Activated CD4-positive, alpha-beta T cell treated with anti-CD3 and anti-CD28 coated beads for 36 hours (primary cell): ENCODE measurements around the gene STAT4. TPM values are rescaled to one million over a fixed set of nuclear protein-coding genes. Genes with fewer than 3 reads are reported as not detected.
A peak's percentile ranks its signal among the peaks of the same experiment; 100 is the strongest.
"Not testable (repeated sequence)": the region's sequence is repeated elsewhere in the genome, so short reads cannot be mapped to it uniquely, and the experiment has no call there.

Source experiments
- ATAC-seq: fragments of 200-7000 bp; cut with Tn5 transposase; one replicate; pipeline ENCODE4 v1.10.0; 2021; ENCODE audit warnings: mild to moderate bottlenecking, moderate library complexity
- CTCF ChIA-PET: fragments of 350-600 bp; sonication (Branson Sonifier 250); formaldehyde crosslinking; loops from one replicate; lab custom pipeline; 2021; ENCODE audit warnings: antibody characterized with exemption; lab: Charles Lee
- POLR2A ChIA-PET: fragments of 350-600 bp; sonication (Branson Sonifier 250); formaldehyde crosslinking; loops from one replicate; lab custom pipeline; 2021; ENCODE audit warnings: antibody characterized with exemption, inconsistent platforms; lab: Charles Lee
- DNase-seq: peaks from one replicate; pipeline ENCODE4 v3.0.0-alpha.2; 2020
- H3K27ac Mint-ChIP-seq: one replicate; pipeline ENCODE4 v1.8.0; 2021; ENCODE audit warnings: mixed read lengths
- H3K27me3 Mint-ChIP-seq: one replicate; pipeline ENCODE4 v1.8.0; 2021; ENCODE audit warnings: mixed read lengths
- H3K36me3 Mint-ChIP-seq: one replicate; pipeline ENCODE4 v1.8.0; 2021; ENCODE audit warnings: low read depth, mixed read lengths
- H3K4me1 Mint-ChIP-seq: one replicate; pipeline ENCODE4 v1.8.0; 2021; ENCODE audit warnings: mixed read lengths
- H3K4me3 Mint-ChIP-seq: one replicate; pipeline ENCODE4 v1.8.0; 2021; ENCODE audit warnings: mild to moderate bottlenecking, moderate library complexity, mixed read lengths
- H3K9me3 Mint-ChIP-seq: one replicate; pipeline ENCODE4 v1.8.0; 2021; ENCODE audit warnings: low read depth, mixed read lengths
- intact Hi-C, 2 experiments: fragments of 100-400 bp; cut with DNase I in 1 of 2; cut with micrococcal nuclease in 1 of 2; formaldehyde crosslinking; loops; one replicate each; pipeline versions ENCODE4 v1.14.2 to v1.15.1; 2022 to 2024; cut with DNase I, micrococcal nuclease
- total RNA-seq, 2 experiments: library from RNA; stranded (reverse); gene quantifications; one replicate each; pipeline ENCODE4 v1.2.3, GENCODE V29; 2021

STAT4 gene
- total RNA-seq, 2 experiments from 2014 or later: 48.8 to 59.5 TPM

DNA sequence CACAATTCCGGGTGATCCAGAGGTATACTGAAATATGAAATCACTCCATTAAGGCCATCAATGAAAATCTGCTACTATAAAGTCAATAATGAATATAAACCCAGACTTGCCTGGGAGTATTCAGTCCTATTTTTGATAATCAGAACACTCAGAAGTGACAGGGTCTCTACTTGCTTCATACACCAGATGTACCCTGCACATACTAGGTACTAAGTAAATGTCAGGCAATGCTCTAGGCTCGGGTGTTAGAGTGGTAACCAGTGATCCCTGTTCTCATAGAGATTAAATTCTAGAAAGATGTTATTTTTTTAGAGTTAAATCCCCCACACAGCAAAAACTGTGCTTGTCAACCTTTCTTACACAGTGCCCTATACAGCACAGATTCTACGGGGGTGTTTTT is 149.2 kb downstream of the STAT4 start:
- CTCF ChIA-PET: interaction anchor here (1.6 kb wide), 1 partner anchor 12 kb away, joined by 4 read pairs; no protein-coding TSS in a partner anchor
- Mint-ChIP-seq H3K4me1 (peaks cover 58% of the 10 kb centered on the region), H3K9me3 (peaks cover 24% of the 10 kb centered on the region), H3K4me3 (no peak overlapping the region), H3K36me3 (peaks cover 97% of the 10 kb centered on the region), H3K27me3 (no peaks in the 10 kb centered on the region), H3K27ac (peak overlapping the region; percentile 68)
- intact Hi-C loops: loop anchor here in 1 of 2 experiments (2.0 to 5.0 kb wide), 3 partner anchors 27 to 104 kb away; no protein-coding TSS in a partner anchor
- DNase-seq: no peak
- ATAC-seq: no peak
- POLR2A ChIA-PET: interaction anchor here (1.2 kb wide), 1 partner anchor 13 kb away, joined by 4 read pairs; no protein-coding TSS in a partner anchor

DNA sequence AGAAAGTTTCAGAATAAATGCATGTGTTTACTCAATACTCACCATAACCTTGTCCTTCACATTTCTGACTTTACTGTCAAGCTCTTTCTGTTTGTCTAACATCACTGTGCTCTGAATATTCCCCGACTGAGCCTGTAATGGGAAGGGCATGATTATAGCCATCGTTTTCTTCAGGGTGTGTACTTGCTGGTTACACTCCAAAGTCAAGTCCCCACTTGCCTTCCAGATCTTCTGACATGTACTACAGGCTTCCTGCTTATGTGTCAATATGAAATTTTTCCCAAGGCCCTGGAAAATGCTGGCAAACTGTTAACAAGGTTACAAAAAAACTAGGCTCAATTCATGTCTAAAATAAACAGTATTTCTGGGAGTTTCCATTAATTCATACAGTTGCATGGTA is 149.8 kb downstream of the STAT4 start:
- peaks cover 56% of the 10 kb centered on the region for H3K4me1 Mint-ChIP-seq
- intact Hi-C loops: loop anchor here in 1 of 2 experiments (2.0 to 5.0 kb wide), 3 partner anchors 26 to 104 kb away; no protein-coding TSS in a partner anchor
- ChIA-PET POLR2A (no interaction called here), CTCF (no interaction called here)
- ATAC-seq (no peak), DNase-seq (no peak)
- H3K9me3 Mint-ChIP-seq: peaks cover 24% of the 10 kb centered on the region
- H3K4me3 Mint-ChIP-seq: no peak overlapping the region
- peak overlapping the region; percentile 56 for H3K27ac Mint-ChIP-seq
- peaks cover 97% of the 10 kb centered on the region for H3K36me3 Mint-ChIP-seq
- H3K27me3 Mint-ChIP-seq: no peaks in the 10 kb centered on the region

DNA sequence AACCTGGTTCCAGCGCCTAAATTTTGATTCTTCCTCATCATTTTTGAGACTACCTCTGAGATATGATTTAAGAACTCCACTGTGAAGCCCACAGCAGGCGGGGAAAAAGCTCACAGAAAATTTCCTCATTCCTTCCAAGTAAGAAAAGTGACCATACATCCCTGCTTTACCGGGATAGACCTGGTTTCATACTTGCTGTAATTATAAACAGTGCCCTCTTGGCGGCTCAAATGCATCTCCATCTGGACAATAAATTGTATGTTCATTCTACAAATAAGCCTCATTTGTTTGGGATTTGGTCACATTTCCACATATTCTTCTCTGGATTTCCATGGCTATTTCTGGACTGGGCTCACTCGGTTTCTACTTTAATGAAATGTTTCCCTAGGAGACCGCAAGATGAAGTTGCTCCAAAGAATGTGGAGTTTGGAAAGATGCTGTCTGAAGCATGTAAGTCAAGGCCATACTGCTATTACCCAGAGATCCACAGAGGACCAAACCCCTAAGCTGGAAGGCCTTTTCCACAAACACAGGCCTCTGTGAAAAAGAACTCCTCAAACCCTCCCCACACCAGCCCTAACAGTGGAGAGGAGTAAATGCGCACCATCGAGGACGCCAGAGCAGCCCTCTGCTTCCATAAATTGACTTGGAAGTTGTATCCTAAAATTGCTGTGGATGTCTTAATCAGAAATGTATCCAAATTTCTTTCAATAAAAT is 150.7 kb downstream of the STAT4 start:
- Mint-ChIP-seq H3K4me1 (peaks cover 61% of the 10 kb centered on the region), H3K27me3 (no peaks in the 10 kb centered on the region), H3K4me3 (no peak overlapping the region), H3K9me3 (peaks cover 31% of the 10 kb centered on the region), H3K27ac (no peak overlapping the region), H3K36me3 (peaks cover 97% of the 10 kb centered on the region)
- intact Hi-C loops: loop anchor here (2.0 to 5.0 kb wide), 4 partner anchors 25 to 103 kb away; no protein-coding TSS in a partner anchor
- DNase-seq: no peak
- CTCF ChIA-PET: interaction anchor here (0.9 kb wide), 1 partner anchor 15 kb away, joined by 3 read pairs; no protein-coding TSS in a partner anchor
- no peak for ATAC-seq
- POLR2A ChIA-PET: no interaction called here

DNA sequence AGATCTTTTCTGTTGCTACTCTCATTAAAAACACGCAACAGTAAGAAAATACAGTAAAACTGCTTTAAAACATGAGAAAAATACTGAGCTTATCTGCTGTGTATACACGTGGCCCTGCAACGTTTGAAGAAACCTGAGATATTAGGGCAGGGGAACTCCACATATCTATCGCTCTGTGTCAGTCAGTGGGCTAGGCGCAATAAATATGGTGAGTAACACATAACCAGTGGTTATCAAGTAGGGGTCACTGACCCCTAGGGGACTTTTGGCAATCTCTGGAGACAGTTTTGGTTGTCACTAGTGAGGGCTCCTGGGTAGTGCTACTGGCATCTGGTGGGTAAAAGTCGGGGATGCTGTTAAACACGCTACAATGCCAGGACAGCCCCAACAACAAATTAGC is 151.7 kb downstream of the STAT4 start:
- intact Hi-C loops: loop anchor here in 1 of 2 experiments (5.0 kb wide), 1 partner anchor 33 kb away; no protein-coding TSS in a partner anchor
- peaks cover 96% of the 10 kb centered on the region for H3K36me3 Mint-ChIP-seq
- no peak for DNase-seq
- H3K9me3 Mint-ChIP-seq: peaks cover 26% of the 10 kb centered on the region
- ATAC-seq: no peak
- peak overlapping the region; percentile 64 for H3K27ac Mint-ChIP-seq
- H3K27me3 Mint-ChIP-seq: no peaks in the 10 kb centered on the region
- ChIA-PET POLR2A (no interaction called here), CTCF (interaction anchor here (0.6 kb wide), 1 partner anchor 190 kb away, joined by 3 read pairs; no protein-coding TSS in a partner anchor)
- peaks cover 55% of the 10 kb centered on the region for H3K4me1 Mint-ChIP-seq
- no peak overlapping the region for H3K4me3 Mint-ChIP-seq

DNA sequence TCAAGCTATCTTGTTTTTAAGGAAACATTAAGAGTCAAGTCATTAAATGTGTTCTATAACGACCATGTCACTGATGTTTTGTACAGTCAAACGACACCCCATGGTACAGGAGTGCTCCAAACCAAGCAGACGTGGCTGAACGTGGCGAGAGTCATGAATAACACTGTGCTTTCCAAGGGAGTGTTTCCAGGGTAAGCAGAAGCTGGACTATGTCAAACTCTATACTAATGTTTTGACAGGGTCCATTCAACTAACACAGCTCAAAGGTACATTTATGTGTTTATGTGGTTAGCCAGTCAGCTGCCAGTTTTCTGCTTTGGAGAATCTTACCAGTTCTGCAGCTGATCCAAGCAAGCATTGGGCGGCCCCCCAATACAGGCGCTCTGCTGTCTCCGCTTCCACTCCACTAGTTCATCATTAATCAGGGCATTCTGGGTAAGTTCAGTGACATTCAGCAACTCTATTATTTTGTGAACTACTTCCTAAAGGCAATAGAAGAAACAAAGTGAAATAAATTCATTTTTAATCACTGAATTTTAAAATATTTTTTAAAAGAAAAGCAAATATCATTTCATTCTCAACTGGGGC is 153.2 kb downstream of the STAT4 start:
- no peak overlapping the region for H3K4me3 Mint-ChIP-seq
- ATAC-seq (peak; percentile 38), DNase-seq (no peak)
- H3K36me3 Mint-ChIP-seq: peaks cover 96% of the 10 kb centered on the region
- peaks cover 16% of the 10 kb centered on the region for H3K9me3 Mint-ChIP-seq
- H3K27ac Mint-ChIP-seq: peak overlapping the region; percentile 69
- H3K4me1 Mint-ChIP-seq: peaks cover 51% of the 10 kb centered on the region
- POLR2A ChIA-PET: interaction anchor here (1.7 kb wide), 1 partner anchor 15 kb away, joined by 4 read pairs; no protein-coding TSS in a partner anchor
- CTCF ChIA-PET: interaction anchor here (0.9 kb wide), 1 partner anchor 8 kb away, joined by 3 read pairs; no protein-coding TSS in a partner anchor
- H3K27me3 Mint-ChIP-seq: no peaks in the 10 kb centered on the region
- intact Hi-C loops: loop anchor here in 1 of 2 experiments (5.0 kb wide), 1 partner anchor 35 kb away; no protein-coding TSS in a partner anchor

DNA sequence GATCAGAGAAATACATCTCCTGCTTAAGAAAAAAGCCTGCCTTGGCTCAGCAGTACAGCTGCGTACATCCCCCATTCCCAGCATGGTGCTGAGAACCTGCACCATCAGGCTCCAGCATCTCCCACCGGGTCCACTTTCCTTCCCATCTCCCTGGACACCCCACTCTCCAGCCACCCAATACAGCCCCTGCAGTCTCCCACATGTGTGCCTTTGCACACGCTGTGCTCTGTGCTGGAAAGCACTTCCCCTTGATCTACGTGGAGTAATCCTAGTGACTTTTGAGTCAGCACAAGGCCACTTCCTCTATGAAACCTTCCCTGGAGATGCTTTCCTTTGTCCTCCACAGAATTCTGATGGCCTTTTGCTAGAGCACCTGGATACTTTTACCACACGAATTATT is 153.8 kb downstream of the STAT4 start:
- peak overlapping the region; percentile 69 for H3K27ac Mint-ChIP-seq
- H3K36me3 Mint-ChIP-seq: peaks cover 96% of the 10 kb centered on the region
- ChIA-PET POLR2A (interaction anchor here (1.7 kb wide), 1 partner anchor 15 kb away, joined by 4 read pairs; no protein-coding TSS in a partner anchor), CTCF (interaction anchor here (0.7 to 0.9 kb wide), 2 partner anchors 8 to 453 kb away, joined by 3 read pairs; no protein-coding TSS in a partner anchor)
- peaks cover 16% of the 10 kb centered on the region for H3K9me3 Mint-ChIP-seq
- DNase-seq: no peak
- intact Hi-C loops: loop anchor here in 1 of 2 experiments (5.0 kb wide), 1 partner anchor 35 kb away; no protein-coding TSS in a partner anchor
- ATAC-seq: peak; percentile 28
- no peaks in the 10 kb centered on the region for H3K27me3 Mint-ChIP-seq
- H3K4me1 Mint-ChIP-seq: peaks cover 49% of the 10 kb centered on the region
- no peak overlapping the region for H3K4me3 Mint-ChIP-seq

DNA sequence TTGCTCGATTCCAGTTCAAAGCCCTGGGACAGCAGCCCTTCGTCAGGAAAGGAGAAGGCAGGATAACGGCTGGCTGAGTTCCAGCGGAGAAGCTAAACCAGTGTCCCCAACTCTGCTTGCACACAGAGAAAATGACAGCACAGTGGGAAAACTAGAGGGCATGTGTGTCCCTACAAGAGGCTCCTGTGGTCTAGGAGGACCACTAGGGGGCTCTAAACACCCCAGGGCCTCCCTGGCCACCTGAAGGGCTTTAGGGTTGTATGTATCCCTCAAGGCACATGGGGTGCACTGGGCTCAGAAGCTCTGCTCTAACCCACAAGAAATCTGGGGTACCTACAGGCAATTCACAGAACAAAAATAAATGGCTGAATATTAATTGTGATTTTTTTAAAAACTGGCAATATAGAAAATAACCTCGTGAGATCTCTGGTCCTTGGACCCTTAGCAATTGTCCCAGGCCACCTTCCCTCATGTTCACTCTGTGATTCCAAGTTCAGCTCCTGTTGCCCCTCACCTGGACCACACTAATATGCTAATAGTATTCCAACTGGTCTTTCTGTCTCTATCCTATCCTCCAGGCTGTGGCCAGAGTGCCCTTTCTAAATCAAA is 154.4 kb downstream of the STAT4 start:
- Mint-ChIP-seq H3K27ac (peak overlapping the region; percentile 69), H3K4me3 (no peak overlapping the region), H3K36me3 (peaks cover 91% of the 10 kb centered on the region), H3K27me3 (no peaks in the 10 kb centered on the region), H3K4me1 (peaks cover 47% of the 10 kb centered on the region), H3K9me3 (peaks cover 16% of the 10 kb centered on the region)
- CTCF ChIA-PET: interaction anchor here (0.7 kb wide), 1 partner anchor 453 kb away, joined by 3 read pairs; no protein-coding TSS in a partner anchor
- intact Hi-C loops: loop anchor here in 1 of 2 experiments (5.0 kb wide), 1 partner anchor 36 kb away; no protein-coding TSS in a partner anchor
- DNase-seq (no peak), ATAC-seq (no peak)
- POLR2A ChIA-PET: no interaction called here

DNA sequence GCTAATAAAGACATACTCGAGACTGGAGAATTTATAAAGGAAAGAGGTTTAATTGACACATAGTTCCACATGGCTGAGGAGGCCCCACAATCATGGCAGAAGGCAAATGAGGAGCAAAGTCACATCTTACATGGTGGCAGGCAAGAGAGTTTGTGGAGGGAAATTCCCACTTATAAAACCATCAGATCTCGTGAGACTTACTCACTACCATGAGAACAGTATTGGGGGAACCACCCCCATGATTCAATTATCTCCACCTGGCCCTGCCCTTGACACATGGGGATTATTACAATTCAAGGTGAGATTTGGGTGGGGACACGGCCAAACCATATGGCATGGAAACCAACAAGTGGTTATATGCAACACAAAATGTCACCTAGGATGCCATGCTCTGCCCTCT is 155.5 kb downstream of the STAT4 start:
- DNase-seq, ATAC-seq, H3K27me3 Mint-ChIP-seq, POLR2A ChIA-PET, H3K4me3 Mint-ChIP-seq: not testable (repeated sequence)
- H3K9me3 Mint-ChIP-seq: peaks cover 16% of the 10 kb centered on the region
- peak overlapping the region; percentile 69 for H3K27ac Mint-ChIP-seq
- CTCF ChIA-PET: interaction anchor here (1.0 kb wide), 1 partner anchor 13 kb away, joined by 3 read pairs; no protein-coding TSS in a partner anchor
- H3K36me3 Mint-ChIP-seq: peaks cover 88% of the 10 kb centered on the region
- intact Hi-C loops: loop anchor here in 1 of 2 experiments (5.0 kb wide), 1 partner anchor 37 kb away; no protein-coding TSS in a partner anchor
- peaks cover 37% of the 10 kb centered on the region for H3K4me1 Mint-ChIP-seq

DNA sequence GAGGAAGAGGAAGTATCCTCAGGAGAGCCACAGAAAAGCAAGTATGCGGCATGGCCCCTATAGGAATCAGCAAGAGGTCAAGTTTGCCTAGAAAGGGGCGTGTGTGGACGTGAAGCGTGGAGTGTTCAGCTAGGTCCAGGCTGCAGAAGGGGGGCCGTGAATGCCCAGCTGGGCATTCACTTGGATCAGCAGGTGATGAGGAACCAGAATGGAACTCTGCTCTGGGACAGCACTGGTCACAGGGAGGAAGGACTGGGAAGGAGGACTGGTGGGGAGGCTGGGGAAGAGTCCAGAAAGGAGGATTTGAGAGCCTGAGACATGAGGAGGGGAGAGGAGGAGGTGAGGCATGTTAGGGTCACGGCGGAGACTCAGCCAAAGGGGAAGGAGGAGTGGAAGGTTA is 156.6 kb downstream of the STAT4 start:
- H3K4me1 Mint-ChIP-seq: peaks cover 34% of the 10 kb centered on the region
- CTCF ChIA-PET: interaction anchor here (0.9 to 1.2 kb wide), 2 partner anchors 11 to 24 kb away, joined by 3 read pairs; no protein-coding TSS in a partner anchor

DNA sequence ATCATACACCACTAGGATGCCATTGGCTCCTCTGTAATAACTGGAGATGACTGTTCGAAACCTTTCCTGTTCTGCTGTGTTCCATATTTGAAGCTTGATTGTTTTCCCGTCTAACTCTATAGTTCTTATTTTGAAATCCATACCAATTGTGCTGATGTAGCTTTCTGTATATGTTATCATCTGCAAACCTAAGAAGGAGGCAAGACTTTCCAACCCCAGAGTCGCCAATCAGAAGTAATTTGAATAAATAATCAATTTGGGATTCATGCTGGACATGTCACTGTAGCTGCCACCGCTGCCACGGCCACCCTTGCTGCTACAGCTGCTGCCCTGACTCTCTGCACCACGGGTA is 157.5 kb downstream of the STAT4 start:
- POLR2A ChIA-PET: no interaction called here
- H3K27ac Mint-ChIP-seq: peak overlapping the region; percentile 28
- no peaks in the 10 kb centered on the region for H3K27me3 Mint-ChIP-seq
- intact Hi-C loops: loop anchor here in 1 of 2 experiments (2.0 kb wide), 1 partner anchor 16 kb away; no protein-coding TSS in a partner anchor
- peaks cover 90% of the 10 kb centered on the region for H3K36me3 Mint-ChIP-seq
- peaks cover 34% of the 10 kb centered on the region for H3K4me1 Mint-ChIP-seq
- peaks cover 16% of the 10 kb centered on the region for H3K9me3 Mint-ChIP-seq
- ATAC-seq (no peak), DNase-seq (no peak)
- H3K4me3 Mint-ChIP-seq: no peak overlapping the region
- CTCF ChIA-PET: interaction anchor here (1.1 to 1.2 kb wide), 2 partner anchors 23 to 110 kb away, joined by 3 read pairs; no protein-coding TSS in a partner anchor

More for the DNA sequence above, 156.6 kb downstream of the STAT4 start:
- Mint-ChIP-seq H3K9me3 (peaks cover 16% of the 10 kb centered on the region), H3K27me3 (no peaks in the 10 kb centered on the region), H3K27ac (peak overlapping the region; percentile 28), H3K36me3 (peaks cover 87% of the 10 kb centered on the region), H3K4me3 (no peak overlapping the region)
- intact Hi-C loops: no loop called here
- ATAC-seq: no peak
- POLR2A ChIA-PET: no interaction called here
- no peak for DNase-seq
